GM19238 (cell line): Measurements from ENCODE around the gene IMPG1.
"Not testable (repeated sequence)": the region's sequence is repeated elsewhere in the genome, so short reads cannot be mapped to it uniquely, and the experiment has no call there.

Experiments
- DNase-seq: peaks from one replicate; pipeline ENCODE4 v3.0.0; 2011; ENCODE audit warnings: low spot score; ENCODE audit not compliant: insufficient read length

Gene IMPG1

GRCh38 chr6:75952128-75952527 lies 120.3 kb downstream of the IMPG1 start:
- no peak for DNase-seq

DNA sequence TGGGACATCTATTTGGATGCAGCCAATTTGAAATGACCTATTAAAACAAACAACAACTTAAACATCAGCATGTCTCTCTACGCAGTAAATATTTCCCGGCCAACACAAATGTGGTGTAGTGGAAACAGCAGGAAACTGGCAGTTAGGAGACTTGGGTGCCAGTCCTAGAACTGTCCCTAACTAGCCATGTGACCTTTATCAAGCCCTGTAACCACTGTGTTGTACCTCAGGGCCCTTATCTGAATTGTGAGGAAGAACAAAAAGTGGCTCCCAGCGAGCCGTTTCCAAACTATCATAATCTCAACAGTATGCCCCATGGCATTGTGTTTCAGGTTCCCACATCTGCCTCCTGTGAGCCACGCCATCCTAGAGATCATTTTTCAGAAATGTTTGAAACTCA lies 124.5 kb downstream of the IMPG1 start:
- DNase-seq, result no peak

DNA sequence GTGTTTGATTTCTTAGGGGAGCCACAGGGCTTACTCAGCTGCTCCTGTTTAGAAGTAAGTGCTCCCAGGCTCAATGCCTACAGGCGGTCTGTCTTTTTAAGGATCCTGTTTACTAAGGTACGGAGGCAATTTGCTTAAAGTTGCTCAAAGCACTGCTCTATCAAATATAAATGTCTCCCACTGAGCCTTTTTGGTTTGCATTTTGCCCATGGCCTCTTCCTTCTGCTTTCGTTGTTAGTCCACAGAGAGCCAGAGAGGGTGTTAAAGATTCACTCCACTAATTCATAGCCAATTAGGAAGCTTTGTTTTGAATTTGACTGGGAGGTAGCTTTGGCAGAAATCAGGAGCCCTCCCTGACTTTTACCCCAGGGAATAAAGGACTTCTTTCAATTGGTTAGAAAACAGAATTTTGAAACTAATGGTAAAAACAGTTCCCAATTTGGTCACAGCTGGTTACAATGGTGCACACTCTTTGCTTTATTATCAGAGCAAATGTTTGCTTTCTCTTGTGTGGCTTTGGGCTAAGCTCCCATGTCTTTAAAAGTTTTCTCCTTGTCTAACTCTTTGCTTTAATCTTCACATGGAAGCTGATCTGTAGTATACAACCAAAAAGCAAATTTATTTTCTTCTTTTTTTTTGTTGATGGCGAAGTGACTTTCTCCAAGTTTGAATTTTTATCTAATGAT lies 126.2 kb downstream of the IMPG1 start:
- DNase-seq, result no peak

DNA sequence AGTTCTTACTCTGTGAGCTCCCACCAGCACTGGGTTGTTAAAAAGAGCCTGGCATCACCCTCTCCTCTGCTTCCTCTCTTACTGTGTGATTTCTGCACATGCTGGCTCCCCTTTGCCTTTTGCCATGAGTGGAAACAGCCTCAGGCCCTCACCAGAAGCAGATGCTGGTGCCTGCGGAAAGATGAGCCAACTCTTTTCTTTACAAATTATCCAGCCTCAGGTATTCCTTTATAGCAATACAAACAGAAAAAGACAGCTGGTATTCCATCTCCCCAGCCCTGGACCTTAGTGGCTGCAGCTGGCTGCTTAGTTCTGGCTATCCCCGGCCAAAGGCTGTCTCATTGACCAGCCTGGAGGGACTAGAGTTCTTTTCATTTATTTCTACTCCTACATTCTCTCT lies 129.1 kb downstream of the IMPG1 start:
- DNase-seq, result no peak

- DNase-seq, result no peak
These were observed 131.0 kb downstream of the IMPG1 start for GRCh38 chr6:75941509-75941908.

GRCh38 chr6:75940564-75940963 lies 131.9 kb downstream of the IMPG1 start:
- no peak for DNase-seq

DNA sequence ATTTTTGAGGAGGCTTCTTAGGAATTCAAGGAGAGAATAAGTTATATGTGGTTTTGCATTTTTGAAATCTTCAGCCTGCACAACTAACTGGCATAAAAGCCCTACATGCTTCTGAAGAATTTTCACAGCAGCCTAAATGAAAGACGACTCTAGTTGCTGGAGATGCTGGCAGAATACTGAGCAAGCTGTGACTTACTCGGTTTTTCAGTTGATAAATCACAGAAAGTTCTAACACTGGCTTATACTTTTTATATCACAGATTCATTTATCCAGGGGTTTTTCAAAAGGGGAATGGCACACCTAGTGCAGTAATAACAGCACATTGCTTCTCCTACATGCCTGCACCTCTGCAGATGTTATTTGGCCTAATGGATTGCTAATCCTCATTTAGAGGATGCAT lies 134.6 kb downstream of the IMPG1 start:
- DNase-seq, result no peak

- no peak for DNase-seq
These were observed 135.8 kb downstream of the IMPG1 start for GRCh38 chr6:75936682-75937081.

- no peak for DNase-seq
These were observed 137.0 kb downstream of the IMPG1 start for GRCh38 chr6:75935473-75935793.

DNA sequence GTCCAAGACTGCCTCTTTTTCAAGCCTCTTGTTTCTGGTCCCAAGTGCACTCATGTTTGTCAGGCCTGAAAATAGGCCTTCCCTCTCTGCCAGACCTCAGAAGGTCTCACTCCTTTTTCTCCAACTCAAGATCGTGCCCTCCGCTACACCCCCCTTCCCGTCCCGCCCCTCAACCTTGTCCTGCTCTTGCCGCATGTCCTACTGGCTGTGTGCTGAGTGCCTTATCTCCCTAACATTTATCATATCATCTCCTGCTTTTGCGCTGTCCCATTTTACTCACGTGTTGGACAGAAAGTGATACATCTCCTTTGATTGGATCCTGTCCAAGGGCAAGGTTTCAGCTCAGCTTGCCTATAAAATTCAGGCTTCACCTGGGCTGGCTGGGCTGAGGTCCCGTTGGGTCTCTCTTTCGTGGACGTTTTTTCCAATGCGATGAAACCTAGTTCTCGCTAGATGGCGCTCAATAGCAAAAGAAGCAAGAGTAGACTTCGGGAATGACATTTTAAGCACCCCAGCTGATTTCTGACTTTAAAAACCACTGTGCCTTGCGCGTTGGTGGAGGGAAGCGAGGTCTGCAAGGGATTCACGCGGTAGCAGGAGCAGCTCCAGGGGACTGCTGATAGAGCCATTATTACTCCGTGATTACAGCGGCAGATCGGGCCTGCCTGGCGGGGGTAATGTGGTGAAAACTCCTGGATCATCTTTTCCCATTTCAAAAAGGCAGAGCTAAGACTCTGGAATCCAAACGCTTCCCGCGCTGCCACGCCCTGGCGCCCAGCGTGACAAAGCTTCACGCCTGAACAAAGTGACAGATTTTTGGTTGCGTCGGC lies 137.6 kb downstream of the IMPG1 start:
- peak; percentile 24 for DNase-seq

- no peak for DNase-seq
These were observed 139.0 kb downstream of the IMPG1 start for GRCh38 chr6:75933387-75933975.

DNA sequence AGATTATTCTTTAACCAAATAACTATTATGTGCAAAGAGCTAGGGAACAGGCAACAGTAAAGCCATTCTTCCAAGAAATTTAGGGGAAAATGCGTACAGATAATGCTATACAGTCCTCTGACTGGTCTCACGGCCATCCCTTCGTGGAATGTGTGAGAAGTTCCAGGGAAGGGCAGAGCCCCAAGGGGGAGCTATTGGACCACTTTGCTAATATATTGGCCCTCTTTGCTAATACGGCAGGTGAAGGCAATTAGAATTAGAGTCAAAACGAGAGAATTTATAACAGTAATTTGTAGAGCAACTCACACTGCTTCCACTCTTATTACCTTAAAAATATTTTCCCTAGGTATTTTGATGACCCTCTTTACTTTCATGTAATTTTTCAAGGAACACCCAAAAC lies 140.4 kb downstream of the IMPG1 start:
- no peak for DNase-seq

- DNase-seq, result no peak
These were observed 141.3 kb downstream of the IMPG1 start for GRCh38 chr6:75931011-75931680.

DNA sequence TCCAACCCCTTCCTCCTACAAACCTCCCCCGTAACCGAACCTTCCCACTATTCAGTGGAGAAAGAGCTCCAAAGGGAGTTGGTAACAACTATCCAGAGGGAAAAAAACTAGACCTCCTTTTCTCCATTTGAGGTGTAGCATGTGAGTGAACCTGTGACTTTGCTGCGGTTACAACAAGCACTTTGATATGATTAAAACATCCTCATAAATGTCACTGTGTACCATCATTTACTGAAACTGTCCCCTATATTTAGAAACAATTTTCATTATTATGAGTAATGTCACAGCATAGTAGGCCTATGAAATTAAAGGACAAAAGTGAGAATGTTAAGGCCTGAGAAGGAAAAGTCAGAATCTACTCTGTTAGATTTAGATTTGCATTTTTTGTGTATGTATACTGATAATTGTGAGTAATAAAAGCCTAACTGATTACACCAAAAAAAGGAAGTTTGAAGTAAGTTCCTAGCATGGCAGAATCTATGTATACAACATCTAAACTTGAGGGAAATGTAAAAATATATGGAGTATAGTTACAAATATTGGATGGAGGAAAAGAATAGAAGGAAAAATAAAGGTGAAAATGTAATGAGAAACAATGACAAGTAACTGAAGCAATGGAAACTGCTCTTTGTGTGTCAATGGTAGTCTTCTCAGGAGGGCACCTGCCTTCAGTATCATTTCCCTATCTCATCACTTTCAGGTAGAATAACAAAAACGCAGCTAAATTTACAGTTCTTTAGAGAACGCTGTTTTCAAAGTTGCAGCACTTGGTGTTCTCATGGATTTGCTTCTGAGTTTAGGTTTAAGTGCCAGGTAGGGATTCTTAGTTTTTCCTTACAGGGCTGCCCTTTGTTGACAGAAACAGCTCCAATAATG lies 145.9 kb downstream of the IMPG1 start:
- no peak for DNase-seq

DNA sequence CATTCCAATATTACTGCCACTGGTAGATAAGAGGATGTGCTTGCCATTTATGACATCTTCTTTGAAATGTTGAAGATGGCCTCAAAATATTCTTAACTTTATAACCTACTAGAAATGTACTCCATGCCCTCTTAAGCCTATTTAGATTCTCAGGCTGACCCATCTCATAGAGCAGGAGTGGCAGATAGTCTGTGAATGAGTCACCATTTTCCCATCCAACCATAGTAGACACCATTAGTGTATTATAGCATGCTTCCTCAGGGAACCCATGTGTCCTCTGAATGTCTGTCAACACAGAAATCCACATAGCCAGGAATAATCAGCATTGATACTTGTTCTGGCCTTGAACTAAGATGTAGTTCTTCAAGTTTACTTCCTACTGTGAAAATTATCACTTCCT lies 150.2 kb downstream of the IMPG1 start:
- no peak for DNase-seq

- DNase-seq, result no peak
These were observed 159.4 kb downstream of the IMPG1 start for GRCh38 chr6:75913040-75913439.

DNA sequence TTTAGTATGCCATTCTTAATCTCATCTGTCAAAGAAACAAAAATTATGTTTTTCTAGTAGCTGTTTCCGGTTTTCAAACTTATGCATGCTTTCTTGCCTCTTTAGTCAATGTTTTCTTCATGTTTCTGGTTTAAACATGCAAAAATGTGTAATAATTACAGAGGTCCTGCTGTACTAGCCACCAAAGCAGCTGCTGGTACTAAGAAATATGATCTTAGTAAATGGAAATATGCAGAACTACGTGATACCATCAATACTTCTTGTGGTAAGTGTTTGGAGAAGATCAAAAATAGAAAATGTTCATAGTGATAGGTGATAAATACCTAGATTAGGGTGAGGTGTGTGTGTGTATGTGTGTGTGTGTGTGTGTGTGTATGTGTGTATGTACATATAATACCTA lies 165.0 kb downstream of the IMPG1 start:
- DNase-seq, result no peak

GRCh38 chr6:75906871-75907270 lies 165.6 kb downstream of the IMPG1 start:
- no peak for DNase-seq

DNA sequence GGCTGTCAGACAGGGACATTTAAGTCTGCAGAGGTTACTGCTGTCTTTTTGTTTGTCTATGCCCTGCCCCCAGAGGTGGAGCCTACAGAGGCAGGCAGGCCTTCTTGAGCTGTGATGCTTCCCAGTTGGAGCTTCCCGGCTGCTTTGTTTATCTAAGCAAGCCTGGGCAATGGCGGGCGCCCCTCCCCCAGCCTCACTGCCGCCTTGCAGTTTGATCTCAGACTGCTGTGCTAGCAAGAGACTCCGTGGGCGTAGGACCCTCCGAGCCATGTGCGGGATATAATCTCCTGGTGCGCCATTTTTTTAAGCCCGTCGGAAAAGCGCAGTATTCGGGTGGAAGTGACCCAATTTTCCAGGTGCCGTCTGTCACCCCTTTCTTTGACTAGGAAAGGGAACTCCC lies 167.3 kb downstream of the IMPG1 start:
- DNase-seq, result not testable (repeated sequence)

DNA sequence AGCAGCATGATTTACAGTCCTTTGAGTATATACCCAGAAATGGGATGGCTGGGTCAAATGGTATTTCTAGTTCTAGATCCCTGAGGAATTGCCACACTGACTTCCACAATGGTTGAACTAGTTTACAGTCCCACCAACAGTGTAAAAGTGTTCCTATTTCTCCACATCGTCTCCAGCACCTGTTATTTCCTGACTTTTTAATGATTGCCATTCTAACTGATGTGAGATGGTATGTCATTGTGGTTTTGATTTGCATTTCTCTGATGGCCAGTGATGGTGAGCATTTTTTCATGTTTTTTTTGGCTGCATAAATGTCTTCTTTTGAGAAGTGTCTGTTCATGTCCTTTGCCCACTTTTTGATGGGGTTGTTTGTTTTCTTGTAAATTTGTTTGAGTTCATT lies 172.2 kb downstream of the IMPG1 start:
- DNase-seq, result not testable (repeated sequence)

- DNase-seq, result no peak
These were observed 175.9 kb downstream of the IMPG1 start for GRCh38 chr6:75896526-75896925.
